Measurements from ENCODE around the gene TRIM29.

TRIM29 gene

DNA sequence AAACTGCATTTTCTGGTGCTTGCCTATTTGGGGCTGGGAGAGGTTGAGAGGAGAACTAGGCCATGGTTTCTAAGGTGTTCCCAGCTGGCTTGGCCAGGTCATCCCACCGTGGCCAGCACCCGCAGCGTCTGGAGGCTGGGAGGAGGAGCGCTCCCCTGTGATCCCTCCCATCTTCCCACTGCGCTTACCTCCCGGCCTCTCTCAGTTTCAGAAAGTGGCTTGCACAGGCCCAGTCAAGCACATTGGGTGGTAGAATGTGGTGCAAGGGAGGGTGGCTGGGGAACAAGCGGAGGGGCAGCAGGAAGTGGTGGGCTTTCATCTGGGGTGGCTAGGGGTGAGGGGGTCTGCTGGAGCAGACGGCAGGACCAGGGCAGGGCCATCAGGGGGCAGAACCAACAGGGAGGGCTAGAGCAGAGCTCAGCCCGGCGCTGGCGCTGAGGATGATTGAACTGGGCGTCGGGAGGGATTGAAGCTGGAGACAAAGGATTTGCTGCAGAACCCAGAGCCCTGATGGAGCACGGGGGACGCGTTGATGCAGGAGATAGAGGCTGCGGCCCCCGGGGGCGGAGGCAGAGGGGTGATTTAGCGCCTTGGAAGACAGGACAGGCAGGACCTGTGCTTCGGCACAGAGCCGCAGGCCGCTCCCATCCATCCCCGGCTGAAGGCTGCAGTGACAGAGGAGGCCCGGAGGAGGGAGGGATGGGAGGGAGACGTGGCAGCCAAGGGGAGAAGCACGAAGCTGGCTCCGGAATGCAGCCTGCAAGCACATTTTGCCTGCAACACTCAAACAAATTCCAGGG, 76.0 kb downstream of the TRIM29 start:
- DNase-seq (ENCODE audit: low spot score): no peak

All from cerebellar cortex (tissue), 1 donor.